Tibial nerve (tissue), 4 donors: ENCODE data around the gene SIRT3.

Experiments
- EP300 ChIP-seq, 2 donors: sonication (generic); formaldehyde crosslinking; IDR thresholded peaks; one replicate each; pipeline ENCODE4 v1.6.1; 2017; ENCODE audit warnings: antibody characterized with exemption in 2 of 2, mild to moderate bottlenecking in 1 of 2
- POLR2A ChIP-seq, 2 donors: fragments of 450-650 bp; IDR thresholded peaks; one replicate each; pipeline ENCODE4 v1.6.1; 2017; ENCODE audit warnings: antibody characterized with exemption in 2 of 2, mild to moderate bottlenecking in 2 of 2, moderate library complexity in 2 of 2
- TF ChIP-seq, protein P1 (sequence below), 5 experiments: fragments of 200-600 bp in 3 of 5; fragments of 450-650 bp in 2 of 5; sonication (generic) in 3 of 5; IDR thresholded peaks; one replicate each; pipeline ENCODE4 v1.5.1; 2016 to 2019; ENCODE audit warnings: antibody characterized with exemption in 5 of 5, mild to moderate bottlenecking in 3 of 5, moderate library complexity in 2 of 5

- TF ChIP-seq, protein P1, sequence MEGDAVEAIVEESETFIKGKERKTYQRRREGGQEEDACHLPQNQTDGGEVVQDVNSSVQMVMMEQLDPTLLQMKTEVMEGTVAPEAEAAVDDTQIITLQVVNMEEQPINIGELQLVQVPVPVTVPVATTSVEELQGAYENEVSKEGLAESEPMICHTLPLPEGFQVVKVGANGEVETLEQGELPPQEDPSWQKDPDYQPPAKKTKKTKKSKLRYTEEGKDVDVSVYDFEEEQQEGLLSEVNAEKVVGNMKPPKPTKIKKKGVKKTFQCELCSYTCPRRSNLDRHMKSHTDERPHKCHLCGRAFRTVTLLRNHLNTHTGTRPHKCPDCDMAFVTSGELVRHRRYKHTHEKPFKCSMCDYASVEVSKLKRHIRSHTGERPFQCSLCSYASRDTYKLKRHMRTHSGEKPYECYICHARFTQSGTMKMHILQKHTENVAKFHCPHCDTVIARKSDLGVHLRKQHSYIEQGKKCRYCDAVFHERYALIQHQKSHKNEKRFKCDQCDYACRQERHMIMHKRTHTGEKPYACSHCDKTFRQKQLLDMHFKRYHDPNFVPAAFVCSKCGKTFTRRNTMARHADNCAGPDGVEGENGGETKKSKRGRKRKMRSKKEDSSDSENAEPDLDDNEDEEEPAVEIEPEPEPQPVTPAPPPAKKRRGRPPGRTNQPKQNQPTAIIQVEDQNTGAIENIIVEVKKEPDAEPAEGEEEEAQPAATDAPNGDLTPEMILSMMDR (IDR thresholded peaks at IDR 0.05) = no peak
- TF ChIP-seq POLR2A (IDR thresholded peaks at IDR 0.05) (no peak), EP300 (IDR thresholded peaks at IDR 0.05) (no peak)
These were observed 37.8 kb downstream of the SIRT3 start for GRCh38 chr11:198236-198806.
